Adipose tissue (tissue), 3 donors: ENCODE measurements around the gene NEMP1. TPM values are rescaled to one million over a fixed set of nuclear protein-coding genes. Genes with fewer than 3 reads are reported as not detected.
A peak's percentile ranks its signal among the peaks of the same experiment; 100 is the strongest.
"Not testable (repeated sequence)": the region's sequence is repeated elsewhere in the genome, so short reads cannot be mapped to it uniquely, and the experiment has no call there.

Experiments
- H3K27ac ChIP-seq: one replicate; pipeline ENCODE4 v1.5.1; 2013; ENCODE audit warnings: low read depth, low read length
- WGBS, 3 donors: extraction: QIAGEN DNeasy Blood & Tissue Kit; methylation state at CpG; one replicate each; pipeline ENCODE4 v1.1.7; 2013; 5-methylcytosine and 5-hydroxymethylcytosine counted together
- polyA plus RNA-seq, 3 donors: library from polyadenylated mRNA; stranded (reverse); fragments of 200-250 nt; gene quantifications; one replicate each; pipeline ENCODE4 v1.2.3, GENCODE V29; 2013
- donor health status: healthy with polysubstance abuse.
- donor health status: Bipolar disorder and iron deficiency.
- donor health status: healthy.

The NEMP1 gene
- polyA plus RNA-seq, 3 donors = 1.7 to 2.3 (median 1.8) TPM

GRCh38 chr12:57073566-57074450 is 4.8 kb downstream of the NEMP1 start:
- not testable (repeated sequence) for H3K27ac ChIP-seq
- 96 to 100% (median 98%) methylated on average over 6 of the region's 6 CpGs for WGBS, 3 donors

- 76 to 89% (median 77%) methylated on average over 2 of the region's 2 CpGs for WGBS, 3 donors
- no peak overlapping the region for H3K27ac ChIP-seq
Measured at GRCh38 chr12:57072661-57073060, 5.9 kb downstream of the NEMP1 start.

- peak overlapping the region; percentile 2 for H3K27ac ChIP-seq
- WGBS, 3 donors = 16 to 28% (median 23%) methylated on average over 3 of the region's 3 CpGs
Measured at GRCh38 chr12:57069523-57069922, 9.1 kb downstream of the NEMP1 start.

- no peak overlapping the region for H3K27ac ChIP-seq
- 77 to 87% (median 80%) methylated on average over 2 of the region's 2 CpGs for WGBS, 3 donors
Measured at GRCh38 chr12:57066245-57066644, 12.3 kb downstream of the NEMP1 start.

- 49 to 80% (median 56%) methylated on average over 5 of the region's 5 CpGs for WGBS, 3 donors
- no peak overlapping the region for H3K27ac ChIP-seq
Measured at GRCh38 chr12:57063991-57064685, 14.5 kb downstream of the NEMP1 start.

- H3K27ac ChIP-seq = no peak overlapping the region
- WGBS, 3 donors = 88 to 93% (median 91%) methylated on average over 1 of the region's 1 CpG
Measured at GRCh38 chr12:57058454-57058853, 20.1 kb downstream of the NEMP1 start.

GRCh38 chr12:57057067-57057751 is 21.4 kb downstream of the NEMP1 start:
- 86 to 98% (median 91%) methylated on average over 6 of the region's 6 CpGs for WGBS, 3 donors
- H3K27ac ChIP-seq = no peak overlapping the region

GRCh38 chr12:57055824-57056223 is 22.8 kb downstream of the NEMP1 start:
- WGBS, 3 donors = 37 to 51% (median 47%) methylated on average over 3 of the region's 3 CpGs
- no peak overlapping the region for H3K27ac ChIP-seq

GRCh38 chr12:57053901-57054300 is 24.7 kb downstream of the NEMP1 start:
- not testable (repeated sequence) for H3K27ac ChIP-seq
- 96 to 100% (median 97%) methylated on average over 4 of the region's 4 CpGs for WGBS, 3 donors

- 97 to 98% (median 98%) methylated on average over 4 of the region's 4 CpGs for WGBS, 3 donors
- not testable (repeated sequence) for H3K27ac ChIP-seq
Measured at GRCh38 chr12:57053146-57053545, 25.4 kb downstream of the NEMP1 start.

GRCh38 chr12:57051011-57051410 is 27.6 kb downstream of the NEMP1 start:
- WGBS, 3 donors = 81 to 96% (median 91%) methylated on average over 1 of the region's 1 CpG
- H3K27ac ChIP-seq = no peak overlapping the region

- WGBS, 3 donors = 44 to 63% (median 48%) methylated on average over 2 of the region's 2 CpGs
- no peak within 1 kb of the TSS for H3K27ac ChIP-seq
Measured at GRCh38 chr12:57049890-57050289, 28.7 kb downstream of the NEMP1 start, which contains the start of gene MYO1A. Gene MYO1A, minus strand, starts transcription at chr12:57050129. Its CDS starts 1,806 bp downstream, at chr12:57048323.

- 35 to 58% (median 47%) methylated on average over 4 of the region's 4 CpGs for WGBS, 3 donors
- no peak overlapping the region for H3K27ac ChIP-seq
Measured at GRCh38 chr12:57049119-57049446, 29.5 kb downstream of the NEMP1 start.

- WGBS, 3 donors = 87 to 100% (median 100%) methylated on average over 1 of the region's 1 CpG
- H3K27ac ChIP-seq = no peak overlapping the region
Measured at GRCh38 chr12:57048423-57049118, 30.0 kb downstream of the NEMP1 start.

GRCh38 chr12:57047981-57048380 is 30.6 kb downstream of the NEMP1 start:
- no peak overlapping the region for H3K27ac ChIP-seq
- WGBS, 3 donors = 76 to 94% (median 83%) methylated on average over 1 of the region's 1 CpG

- no peak overlapping the region for H3K27ac ChIP-seq
- 58 to 72% (median 59%) methylated on average over 10 of the region's 10 CpGs for WGBS, 3 donors
Measured at GRCh38 chr12:57046947-57047890, 31.4 kb downstream of the NEMP1 start.

GRCh38 chr12:57046086-57046791 is 32.4 kb downstream of the NEMP1 start:
- H3K27ac ChIP-seq = no peak overlapping the region
- 66 to 72% (median 67%) methylated on average over 6 of the region's 6 CpGs for WGBS, 3 donors
